HG02973 (cell line): ENCODE results near the gene TBC1D10A.

ENCODE experiments used
- ATAC-seq: cut with Tn5 transposase; IDR thresholded peaks from one replicate; pipeline ENCODE4 v1.9.1; 2021; ENCODE audit warnings: moderate library complexity; ENCODE audit not compliant: unreplicated experiment

TBC1D10A gene

GRCh38 chr22:30321461-30321860 is 5.3 kb downstream of the TBC1D10A start:
- no peak for ATAC-seq

DNA sequence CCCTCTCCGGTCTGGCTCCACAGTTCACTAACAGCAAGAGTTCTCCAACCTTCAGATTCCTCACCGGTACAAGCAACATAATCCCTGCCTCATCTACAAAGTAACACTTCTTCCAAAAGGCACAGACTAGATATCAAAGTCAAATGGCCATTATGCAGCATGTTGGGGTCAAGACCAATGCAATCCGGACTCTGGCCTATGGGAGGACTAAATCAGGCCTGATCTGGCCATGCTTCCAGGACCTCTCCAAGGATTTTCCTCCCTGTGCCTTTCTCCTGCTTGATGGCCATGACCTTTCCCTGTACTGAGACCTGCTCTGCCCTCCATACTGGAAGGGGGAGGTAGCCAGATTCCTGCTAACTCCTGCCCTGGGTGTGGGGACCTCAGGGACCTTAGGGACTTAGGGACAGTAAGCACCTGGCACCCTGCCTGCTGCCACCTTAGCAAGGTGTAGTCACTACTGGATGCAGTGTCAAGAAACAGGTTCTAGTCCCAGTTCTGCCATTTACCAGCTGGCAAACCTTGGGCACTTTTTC is 6.7 kb downstream of the TBC1D10A start:
- no peak for ATAC-seq

GRCh38 chr22:30318799-30319419 is 7.8 kb downstream of the TBC1D10A start:
- no peak for ATAC-seq

DNA sequence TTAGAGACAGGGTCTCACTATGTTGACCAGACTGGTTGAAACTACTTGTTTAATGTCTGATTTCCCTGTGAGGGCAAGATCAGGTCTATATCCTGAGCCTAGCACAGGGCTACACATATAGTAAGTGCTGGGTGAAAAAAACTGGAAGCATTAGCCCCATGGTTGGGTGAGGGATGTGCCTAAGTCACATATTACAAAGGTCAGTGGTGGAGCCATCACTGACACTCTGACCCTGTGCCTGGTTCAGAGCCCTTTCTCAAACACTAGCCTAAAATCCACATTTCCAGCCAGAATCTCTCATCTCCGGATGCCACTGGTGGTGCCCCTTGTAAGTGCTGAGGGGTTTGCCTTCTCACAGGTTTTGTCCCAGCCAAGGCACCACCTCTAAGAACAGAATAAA is 9.0 kb downstream of the TBC1D10A start:
- no peak for ATAC-seq

GRCh38 chr22:30315962-30316576 is 10.7 kb downstream of the TBC1D10A start:
- ATAC-seq = no peak

DNA sequence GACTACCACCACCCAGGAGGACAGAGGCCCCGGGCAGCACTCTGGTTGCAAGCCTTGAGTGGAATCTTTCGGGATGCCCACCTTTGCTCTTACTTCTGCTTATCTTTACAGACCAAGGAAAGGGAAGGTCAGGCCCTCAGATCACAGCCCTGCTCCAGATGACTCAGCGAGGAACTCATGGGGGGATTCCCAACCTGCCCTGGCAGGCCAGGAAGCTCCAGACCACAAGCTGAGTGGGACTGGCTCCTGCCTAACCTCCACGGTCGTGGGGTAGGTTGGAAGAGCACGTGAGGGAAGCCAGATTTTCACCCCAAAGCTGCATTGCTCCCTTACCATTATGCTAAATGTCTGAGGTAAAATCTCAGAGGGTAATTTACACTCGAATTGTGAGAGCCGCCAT is 11.8 kb downstream of the TBC1D10A start:
- ATAC-seq = peak; percentile 37

- no peak for ATAC-seq
These were observed 13.0 kb downstream of the TBC1D10A start for GRCh38 chr22:30313527-30314363.

- ATAC-seq = no peak
These were observed 14.7 kb downstream of the TBC1D10A start for GRCh38 chr22:30312053-30312452.

GRCh38 chr22:30310881-30311771 is 15.6 kb downstream of the TBC1D10A start:
- ATAC-seq = no peak

GRCh38 chr22:30309951-30310741 is 16.6 kb downstream of the TBC1D10A start:
- no peak for ATAC-seq

DNA sequence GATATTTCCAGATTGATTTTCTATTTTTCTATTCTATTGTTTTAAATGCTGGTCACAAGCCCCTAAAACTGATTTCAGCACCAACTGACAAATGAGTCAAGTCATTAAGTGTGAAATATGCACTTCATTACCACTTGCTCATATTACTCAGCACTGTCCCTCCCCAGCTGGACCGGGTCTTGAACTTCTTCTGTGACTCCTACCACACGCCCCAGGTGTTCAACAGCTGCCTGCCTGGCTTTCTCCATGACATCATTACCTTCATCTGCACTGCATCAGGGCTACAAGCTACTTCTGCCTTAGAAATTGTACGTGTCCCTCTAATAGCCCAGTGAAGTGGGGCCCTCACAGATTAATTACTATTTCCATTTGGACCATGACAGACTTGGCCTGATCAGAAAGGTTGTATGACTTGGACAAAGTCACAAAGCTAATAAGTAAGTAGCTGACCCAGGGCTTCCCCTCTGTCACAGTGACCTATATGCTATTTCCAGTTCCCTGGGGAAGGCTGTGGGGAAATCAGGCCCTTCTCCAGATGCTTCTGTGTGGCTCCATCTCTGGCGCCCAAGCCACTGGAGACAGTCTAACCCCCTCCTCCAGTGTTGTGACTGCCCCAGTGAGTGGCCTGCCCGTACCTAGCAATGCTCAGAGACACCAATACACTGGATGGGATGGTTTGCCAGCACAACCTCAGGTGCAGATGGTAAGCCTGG is 18.1 kb downstream of the TBC1D10A start:
- no peak for ATAC-seq

- ATAC-seq = no peak
These were observed 18.6 kb downstream of the TBC1D10A start for GRCh38 chr22:30308093-30308492.

DNA sequence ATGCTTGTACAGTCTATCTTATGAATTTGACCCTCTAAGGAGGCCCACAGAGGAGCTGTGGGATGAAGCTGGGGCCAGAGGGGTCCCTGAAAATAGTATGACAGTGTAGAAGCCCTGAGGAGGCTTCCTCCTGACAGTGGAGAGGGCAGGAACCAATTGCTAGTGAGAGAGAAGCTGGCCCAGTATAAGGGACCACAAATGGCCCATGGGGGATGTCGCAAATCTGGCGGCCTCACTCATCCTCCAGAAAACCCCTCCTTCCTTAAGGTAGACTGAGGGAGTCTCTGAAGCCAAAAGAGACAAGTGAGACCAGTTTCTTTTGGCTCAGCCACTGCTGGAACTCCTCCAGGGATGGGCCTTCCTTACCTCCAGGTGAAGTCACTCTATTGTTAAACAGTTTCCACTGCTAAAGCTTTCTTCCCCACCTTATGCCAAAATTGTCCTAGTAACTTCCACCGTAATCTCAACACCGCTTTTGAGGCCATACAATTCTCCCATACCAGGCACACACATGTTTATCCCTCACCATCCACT is 19.6 kb downstream of the TBC1D10A start:
- no peak for ATAC-seq

GRCh38 chr22:30306627-30307011 is 20.1 kb downstream of the TBC1D10A start:
- no peak for ATAC-seq

DNA sequence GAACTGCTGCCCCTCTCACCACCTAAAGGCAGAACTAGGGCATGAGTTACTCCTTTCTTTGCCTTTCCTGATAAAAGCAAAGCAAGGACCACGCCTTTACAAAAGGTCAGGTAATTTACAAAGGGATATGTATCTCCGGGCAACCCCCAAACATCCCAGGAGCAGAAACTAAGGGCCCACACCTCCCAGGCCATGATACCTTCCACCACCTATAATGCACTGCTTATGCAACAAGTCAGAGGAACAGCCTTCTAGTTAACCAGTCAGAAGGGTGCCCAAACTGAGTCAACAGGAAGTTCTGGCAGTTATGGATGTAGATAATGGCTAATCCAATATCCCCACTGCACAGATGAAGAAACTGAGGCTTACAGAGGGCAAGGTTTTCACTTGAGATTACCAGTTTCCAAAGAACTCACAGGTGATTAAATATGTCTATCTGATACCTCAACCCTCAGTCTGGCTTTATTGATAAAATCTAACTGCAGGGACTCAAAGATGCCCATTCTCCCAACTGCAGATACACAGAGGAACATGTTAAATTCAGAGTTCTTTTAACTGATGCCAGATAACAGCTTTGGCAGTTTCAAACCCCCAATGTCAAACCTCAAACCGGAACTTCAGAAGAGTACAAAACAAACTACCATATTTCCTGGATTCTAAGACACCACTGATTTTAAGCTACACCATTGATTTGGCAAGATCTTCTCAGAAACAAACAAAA is 20.7 kb downstream of the TBC1D10A start:
- ATAC-seq = no peak

DNA sequence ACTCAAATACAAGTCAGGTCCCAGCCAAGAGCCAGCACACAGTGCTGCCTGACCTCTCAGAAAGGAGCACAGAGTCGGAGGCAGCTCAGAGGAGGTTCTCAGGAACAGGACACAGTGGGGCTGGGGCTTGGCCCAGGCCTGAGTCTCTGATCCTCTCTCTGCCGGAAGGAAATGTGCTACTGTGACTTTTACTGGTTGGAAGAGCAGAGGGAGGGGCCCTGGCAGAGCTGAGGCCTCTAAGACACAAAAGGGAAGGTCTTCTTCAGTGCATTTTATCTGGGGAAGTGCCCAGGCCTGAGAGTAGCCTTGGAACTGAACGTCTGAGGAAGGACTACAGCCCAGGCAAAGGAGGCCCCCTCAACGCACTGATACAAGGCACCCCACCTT is 21.2 kb downstream of the TBC1D10A start:
- ATAC-seq = no peak

- ATAC-seq = no peak
These were observed 22.1 kb downstream of the TBC1D10A start for GRCh38 chr22:30304495-30305244.

DNA sequence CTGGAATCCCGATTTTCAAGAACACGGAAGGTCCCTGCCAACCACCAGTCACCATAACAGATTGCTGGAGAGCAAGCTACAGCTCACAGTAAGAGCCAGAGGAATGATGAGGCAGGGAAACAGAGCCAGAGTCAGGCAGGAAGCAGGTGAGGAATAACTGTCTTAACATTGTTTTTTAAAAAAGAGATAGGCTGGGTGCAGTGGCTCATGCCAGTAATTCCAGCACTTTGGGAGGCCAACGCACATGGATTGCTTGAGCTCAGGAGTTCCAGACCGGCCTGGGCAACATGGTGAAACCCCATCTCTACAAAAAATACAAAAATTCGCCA is 24.0 kb downstream of the TBC1D10A start:
- ATAC-seq = no peak
